Raji (cell line): ENCODE data around the gene GLRX.
A peak's percentile ranks its signal among the peaks of the same experiment; 100 is the strongest.

Experiments
- POLR2A ChIP-seq: IDR thresholded peaks from 2 replicates; pipeline ENCODE4 v1.6.1; 2011; ENCODE audit warnings: low read depth, low read length, control low read depth; ENCODE audit not compliant: insufficient read depth

The GLRX gene

DNA sequence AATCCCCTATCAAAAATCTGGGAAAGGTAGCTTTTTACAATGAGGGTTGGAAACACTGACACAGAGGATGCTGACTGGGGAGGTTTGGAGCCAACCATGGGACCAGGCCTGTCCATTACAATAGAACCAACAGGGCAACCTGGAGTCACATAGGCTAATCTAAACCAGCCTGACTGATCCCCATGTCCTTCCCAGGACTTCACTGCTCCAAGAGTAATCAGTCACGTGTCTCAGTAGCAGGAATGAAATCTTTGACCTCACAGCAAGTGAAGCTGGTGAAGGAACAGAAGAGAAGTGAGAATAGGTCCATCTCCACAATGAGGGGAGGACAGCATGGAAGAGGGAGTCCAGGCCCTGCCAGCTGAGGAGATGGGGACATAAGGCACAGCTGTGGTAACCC lies 16.0 kb upstream of the GLRX start:
- no peak for TF ChIP-seq POLR2A

DNA sequence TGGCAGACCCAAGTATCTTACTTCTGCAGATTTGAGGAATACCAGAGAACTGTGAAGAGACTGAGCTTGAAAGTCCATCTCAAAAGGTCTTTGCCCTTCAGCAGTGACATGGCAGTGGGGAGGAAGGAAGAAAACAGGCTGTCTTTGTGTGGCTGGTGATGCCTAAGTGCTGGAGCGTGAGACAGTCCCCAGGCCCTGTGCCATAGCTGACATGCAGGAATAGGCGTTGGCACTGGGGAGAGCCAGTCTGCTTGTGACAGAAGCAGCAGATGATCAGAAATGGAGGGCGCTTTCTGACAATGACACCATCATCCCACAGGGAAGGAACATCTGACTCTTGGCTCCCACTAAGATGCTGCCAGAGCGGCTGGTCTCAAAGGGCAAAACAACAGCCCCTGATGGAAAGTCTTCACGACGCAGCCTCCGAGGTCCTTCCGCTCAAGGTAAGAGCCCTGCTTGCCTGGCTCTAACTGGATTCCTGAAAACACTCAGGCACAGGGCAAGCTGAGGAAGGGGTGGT lies 15.5 kb upstream of the GLRX start:
- TF ChIP-seq POLR2A, result no peak

DNA sequence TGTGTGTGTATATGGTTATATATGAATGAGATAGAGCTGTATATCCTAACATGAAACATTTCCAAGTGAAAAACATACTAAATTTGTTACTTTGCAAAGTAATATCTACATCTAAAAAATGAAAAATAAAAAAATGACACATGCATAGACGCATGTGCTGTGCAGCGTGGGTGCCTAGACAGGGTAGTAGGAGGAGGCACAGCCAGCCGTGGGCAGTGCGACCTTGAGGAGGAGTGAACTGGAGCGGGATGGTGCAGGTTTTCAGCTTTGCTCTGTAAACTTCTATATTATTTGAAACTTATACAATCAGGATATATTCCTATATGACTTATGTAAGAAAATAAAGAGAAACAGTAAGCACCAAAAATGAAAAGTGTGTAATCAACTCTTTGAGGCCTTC lies 15.0 kb upstream of the GLRX start:
- TF ChIP-seq POLR2A, result no peak

- no peak for TF ChIP-seq POLR2A
Measured at GRCh38 chr5:95836544-95836943, 14.0 kb upstream of the GLRX start.

DNA sequence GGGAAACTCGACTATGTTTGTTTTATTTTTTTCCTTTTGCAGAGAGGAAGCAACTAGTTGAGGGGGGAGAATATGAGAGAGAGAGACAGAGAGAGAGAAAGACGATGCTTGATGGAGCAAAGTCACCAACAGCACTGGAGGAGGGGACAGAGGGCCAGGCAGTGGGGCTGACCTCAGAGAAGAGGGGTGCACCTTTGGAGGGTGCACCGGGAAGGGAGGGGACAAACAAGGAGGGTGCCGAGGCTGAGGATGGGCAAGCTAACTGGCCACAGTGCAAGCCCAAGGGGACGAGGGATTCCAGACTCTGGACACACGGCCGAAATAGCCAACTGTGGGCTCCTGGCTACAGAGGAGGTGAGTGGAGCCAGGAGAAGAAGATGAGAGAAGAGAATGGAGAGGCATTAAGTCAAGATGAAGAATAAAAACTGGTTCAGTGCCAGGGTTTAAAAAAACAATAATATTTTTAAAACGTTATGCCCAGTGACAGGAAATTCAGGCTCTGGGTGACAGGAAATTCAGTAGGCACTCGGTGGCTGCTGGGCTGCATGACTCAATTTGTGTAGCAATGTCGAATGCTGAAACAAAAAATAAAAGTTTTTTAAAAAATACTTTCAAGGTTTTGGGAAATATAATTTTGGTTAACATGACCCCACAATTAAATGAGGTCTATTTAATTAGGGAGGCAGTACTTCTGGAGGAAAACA lies 13.3 kb upstream of the GLRX start:
- no peak for TF ChIP-seq POLR2A

DNA sequence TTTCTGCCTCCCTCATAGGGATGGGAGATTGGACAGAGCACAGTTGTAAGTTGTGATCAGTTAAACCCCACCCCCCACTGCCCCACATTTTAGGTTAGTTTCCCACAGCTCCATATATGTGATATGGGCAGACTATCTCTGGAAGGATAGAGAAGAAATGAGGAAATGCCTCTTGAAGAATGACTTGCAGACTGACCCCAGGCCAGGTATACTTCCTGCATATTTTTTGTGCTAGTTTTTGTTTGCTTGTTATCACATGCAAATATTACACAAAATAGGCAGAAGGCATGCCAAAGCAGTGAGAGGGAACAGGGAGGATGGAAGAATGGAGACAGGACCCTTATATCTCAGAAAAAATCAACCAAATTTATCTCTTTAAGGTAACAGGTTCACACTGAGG lies 10.1 kb upstream of the GLRX start:
- TF ChIP-seq POLR2A, result no peak

DNA sequence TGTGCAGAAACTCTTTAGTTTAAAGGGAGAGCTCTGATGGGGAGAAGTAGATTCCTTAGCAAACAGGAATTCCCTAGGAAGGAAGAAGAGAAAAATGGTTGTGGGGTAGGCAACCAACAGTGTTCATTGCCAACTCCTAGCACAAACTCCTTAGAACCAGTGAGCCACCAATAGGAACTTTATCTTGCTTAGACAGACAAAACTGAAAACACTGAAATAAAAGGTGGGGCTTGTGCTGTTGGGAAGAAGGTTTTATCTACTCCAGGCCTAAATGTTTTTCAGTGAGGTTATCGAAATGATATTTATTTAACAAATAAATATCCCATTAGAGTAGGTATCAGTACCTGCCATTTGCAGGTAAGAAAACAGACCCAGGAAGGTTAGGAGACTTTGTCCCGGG lies 7.7 kb upstream of the GLRX start:
- no peak for TF ChIP-seq POLR2A

GRCh38 chr5:95827892-95828246 lies 5.3 kb upstream of the GLRX start:
- no peak for TF ChIP-seq POLR2A

DNA sequence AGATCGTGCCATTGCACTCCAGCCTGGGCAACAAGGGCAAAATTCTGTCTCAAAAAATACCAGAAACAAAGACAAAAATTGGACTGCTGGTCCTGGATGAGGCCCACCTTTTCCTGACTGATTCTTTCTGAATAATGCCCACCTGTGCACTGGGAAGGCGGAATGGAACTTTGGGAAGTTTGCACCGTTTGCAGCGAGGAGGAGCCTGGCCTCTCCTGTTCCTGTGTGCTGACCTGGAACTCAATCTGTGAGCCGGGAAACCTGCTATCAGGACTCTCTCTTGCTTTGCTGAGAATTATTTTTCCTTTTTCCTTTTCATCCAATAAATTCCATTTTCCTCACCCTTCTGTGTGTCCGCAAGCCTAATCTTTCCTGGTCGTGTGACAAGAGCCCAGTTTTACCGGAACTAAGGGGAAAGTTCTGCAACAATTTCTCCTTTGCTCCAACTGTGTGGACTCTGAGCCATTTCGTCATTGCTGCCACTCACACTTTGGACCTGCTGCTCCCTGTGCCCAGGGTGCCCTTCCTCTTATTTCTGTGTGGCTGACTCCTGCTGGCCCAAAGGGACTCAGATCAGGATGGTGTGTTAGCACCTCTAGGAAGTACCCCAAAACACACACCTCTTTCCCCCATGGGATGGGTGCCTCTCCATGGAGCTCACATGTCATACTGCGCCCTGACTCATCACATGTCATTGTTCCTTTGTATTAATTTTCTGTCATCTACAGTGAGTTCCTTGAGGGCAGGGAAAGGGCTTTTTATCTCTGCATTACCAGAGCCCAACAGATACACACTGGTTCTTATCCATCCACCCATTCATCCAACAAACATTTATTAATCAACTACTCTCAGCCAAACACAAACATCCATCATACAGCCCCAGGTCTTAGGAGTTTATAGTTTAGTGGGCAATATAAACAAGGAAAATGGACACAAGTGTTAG lies 4.7 kb upstream of the GLRX start:
- no peak for TF ChIP-seq POLR2A

DNA sequence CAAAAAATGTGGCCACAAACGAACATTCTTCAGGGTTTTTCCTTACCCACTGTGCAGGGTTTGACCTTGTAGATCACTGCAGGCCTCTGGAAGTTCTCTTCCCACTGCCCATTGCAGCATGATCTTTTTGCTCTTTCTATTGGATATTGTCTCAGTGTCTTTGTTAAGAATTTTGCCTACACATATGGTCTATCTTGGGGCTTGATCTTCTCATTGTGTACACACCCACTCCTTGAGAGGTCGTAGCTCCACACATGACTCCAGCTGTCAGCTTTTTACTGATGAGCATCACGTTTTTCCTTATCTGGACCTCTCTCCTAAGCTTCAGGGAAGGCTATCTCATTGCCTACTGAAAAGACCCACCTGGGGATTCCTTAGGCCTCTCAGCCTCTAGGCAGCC lies 3.0 kb upstream of the GLRX start:
- TF ChIP-seq POLR2A, result no peak

- no peak for TF ChIP-seq POLR2A
Measured at GRCh38 chr5:95824747-95825146, 2.2 kb upstream of the GLRX start.

DNA sequence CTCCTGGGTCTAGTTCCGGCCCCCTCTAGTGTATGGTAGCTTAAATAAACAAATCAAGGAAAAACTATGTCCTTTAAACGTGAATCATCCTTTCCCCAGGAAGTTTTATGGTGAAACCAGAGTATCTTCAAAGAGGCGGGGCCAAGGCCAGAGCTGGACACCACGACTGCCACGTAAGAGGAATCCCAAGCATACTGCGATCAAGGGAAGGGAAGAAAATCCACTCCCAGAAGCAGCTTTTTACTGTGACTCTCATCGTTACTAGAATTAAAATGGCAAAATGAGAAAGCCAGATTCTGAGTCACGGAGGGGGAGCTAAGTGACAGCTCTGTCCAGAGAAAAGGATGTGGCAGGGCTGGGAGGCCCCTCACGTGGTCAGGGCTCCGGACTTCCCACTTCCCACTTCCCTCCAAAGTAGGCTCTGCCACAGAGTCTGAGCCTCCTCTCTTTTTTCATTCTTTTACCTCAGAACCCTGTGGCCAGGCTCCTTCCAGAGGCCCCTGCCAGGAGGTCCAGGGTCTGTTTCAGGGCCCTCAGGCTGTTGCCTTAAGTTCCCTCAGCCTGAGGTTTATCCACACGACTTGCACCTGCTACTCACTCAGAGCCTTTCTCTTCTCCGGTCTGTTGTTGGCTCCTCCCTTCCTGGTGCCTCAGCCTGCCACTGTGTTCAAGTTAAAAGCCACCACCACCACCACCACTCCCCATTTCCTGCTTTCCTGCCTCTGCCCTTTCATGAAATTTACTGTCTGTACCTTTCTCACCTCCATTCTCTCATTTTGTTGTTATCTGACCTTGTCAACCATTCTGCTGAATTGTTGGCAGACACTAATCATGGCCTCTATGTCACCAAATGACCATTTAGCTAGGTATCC lies 1.4 kb upstream of the GLRX start:
- TF ChIP-seq POLR2A, result 0 out of 2 replicates have a peak, but pooled peaks have one; percentile 9

- TF ChIP-seq POLR2A, result no peak
Measured at GRCh38 chr5:95823218-95823737, 752 bp upstream of the GLRX start.

DNA sequence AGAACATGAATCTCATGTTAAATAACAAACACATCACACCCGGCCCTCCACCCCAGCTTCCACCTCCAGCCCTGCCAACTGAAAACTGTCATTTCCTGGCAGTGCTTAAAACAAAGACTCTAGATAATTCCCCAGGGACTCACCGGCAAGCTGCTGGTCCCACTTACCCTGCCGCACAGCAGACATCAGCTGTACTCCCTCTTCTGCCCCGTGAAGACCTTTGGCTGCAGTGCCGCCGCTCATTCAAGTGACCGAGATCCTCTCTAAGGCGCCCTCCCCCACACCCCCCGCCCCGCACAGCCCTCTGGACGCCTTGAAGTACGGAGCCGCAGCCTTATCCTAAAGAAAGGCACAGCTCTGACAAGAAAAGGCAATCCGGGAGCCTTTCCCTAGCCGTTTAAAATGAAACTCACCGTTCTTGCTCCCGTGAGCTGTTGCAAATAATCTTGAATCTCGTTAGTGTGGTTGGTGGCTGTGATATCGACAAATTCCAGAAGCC lies 434 bp downstream of the GLRX start:
- no peak for TF ChIP-seq POLR2A
